ENCODE data around the gene SLC16A10. TPM values are rescaled to one million over a fixed set of nuclear protein-coding genes. Genes with fewer than 3 reads are reported as not detected.

SLC16A10 gene
- total and polyA plus RNA-seq, 2 of the 8 experiments (the other 6 are each of a cell fraction or from before 2014, with no cell fraction given) = 18.6 to 23.2 TPM

DNA sequence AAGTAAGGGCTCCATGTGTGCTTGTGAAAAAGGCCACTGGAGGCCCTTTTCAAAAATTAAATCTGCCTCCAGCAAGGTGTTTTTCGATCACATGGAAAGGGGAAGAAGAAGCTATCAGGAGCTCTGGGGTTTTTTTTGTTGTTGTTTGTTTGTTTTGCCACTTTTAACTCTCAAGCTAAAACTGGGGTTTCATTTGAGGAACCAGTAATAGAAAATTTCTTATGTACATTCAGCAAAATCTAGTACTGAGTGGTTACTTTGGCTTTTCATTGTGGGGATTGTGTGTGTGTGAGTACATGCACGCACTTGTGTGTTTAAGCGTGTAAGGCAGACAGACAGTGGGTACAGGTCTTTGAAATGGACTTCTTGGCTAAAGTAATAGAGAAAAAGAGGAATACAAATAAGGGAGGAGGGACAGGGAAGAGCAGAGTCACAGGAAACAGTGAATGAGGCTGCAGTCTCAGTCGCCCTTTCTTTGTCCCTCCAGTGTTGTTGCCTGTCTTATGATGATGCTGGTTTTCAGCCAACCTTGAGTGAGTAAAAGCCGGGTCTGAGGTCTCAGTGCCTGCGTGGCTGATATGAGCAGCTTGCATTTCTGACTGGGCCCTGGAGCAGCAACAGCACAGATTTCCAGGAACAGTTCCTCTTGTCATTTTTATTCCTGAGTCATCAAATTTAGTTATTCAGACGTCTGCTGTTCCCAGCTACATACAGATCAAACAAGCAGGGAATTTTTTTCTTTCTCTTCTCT, 26.2 kb downstream of the SLC16A10 start:
- Histone ChIP-seq H3K27me3 (replicated peaks in 1 of 4; ENCODE audit: control insufficient read depth in 3 of 4, extremely low read depth in 1 of 4, insufficient read depth in 3 of 4, low read length in 3 of 4) (no peaks in the 10 kb centered on the region), H2AFZ (ENCODE audit: low read length) (peak overlapping the region; percentile 93), H2AK5ac (ENCODE audit: low read depth, low read length) (0 out of 2 replicates have a peak overlapping the region, but pooled peaks have one; percentile 3), H2BK12ac (ENCODE audit: low read depth, low read length) (0 out of 2 replicates have a peak overlapping the region, but pooled peaks have one; percentile 13), H3K18ac (ENCODE audit: extremely low read depth, low read length) (no peak overlapping the region), H4K20me1 (replicated peaks in 1 of 2; ENCODE audit: control insufficient read depth in 1 of 2, insufficient read depth in 2 of 2, low read length in 2 of 2) (no peaks in the 10 kb centered on the region), H3K56ac (replicated peaks; ENCODE audit: insufficient read length, low read depth, low read length) (no peak overlapping the region), H3K14ac (ENCODE audit: insufficient read length) (no peak overlapping the region), H4K8ac (ENCODE audit: extremely low read depth, insufficient read depth, low read length) (no peak overlapping the region), H4K91ac (replicated peaks; ENCODE audit: insufficient read length, low read length) (no peak overlapping the region), H3K4me3 (ENCODE audit: extremely low read depth in 1 of 4, insufficient read depth in 2 of 4, low read depth in 3 of 4, low read length in 4 of 4) (no peak overlapping the region), H3K79me1 (ENCODE audit: low read depth, low read length) (no peaks in the 10 kb centered on the region; the same call in 1 of the 2 replicates), H2BK20ac (ENCODE audit: low read length) (no peak overlapping the region), H3K79me2 (ENCODE audit: control insufficient read depth in 1 of 2, insufficient read depth in 2 of 2, low read length in 2 of 2) (no peaks in the 10 kb centered on the region), H3K9ac (replicated peaks in 1 of 4; ENCODE audit: extremely low read depth in 1 of 4, low read depth in 3 of 4, low read length in 3 of 4) (peak overlapping the region in 1 of 4 experiments; percentile 45; a peak in 1 of 7 replicates), H3K4me2 (ENCODE audit: insufficient read depth in 1 of 2, low read depth in 2 of 2, low read length in 2 of 2) (peak overlapping the region; percentile 7 to 29; a peak in 1 of 4 replicates), H3K36me3 (ENCODE audit: control insufficient read depth in 2 of 4, insufficient read depth in 4 of 4, low read length in 3 of 4) (no peaks in the 10 kb centered on the region), H3K9me3 (ENCODE audit: insufficient read depth in 2 of 2, low read depth in 1 of 2, low read length in 1 of 2) (no peaks in the 10 kb centered on the region), H2BK15ac (ENCODE audit: low read length) (no peak overlapping the region), H2BK5ac (ENCODE audit: low read depth, low read length) (no peak overlapping the region), H3K23me2 (ENCODE audit: low read depth, low read length) (no peaks in the 10 kb centered on the region), H3K4me1 (replicated peaks in 1 of 4; ENCODE audit: control insufficient read depth in 3 of 4, insufficient read depth in 4 of 4, low read length in 3 of 4) (peaks cover 0 to 5% (median 4%) of the 10 kb centered on the region in 4 experiments; a peak in 4 of 7 replicates), H4K5ac (ENCODE audit: insufficient read length, low read depth, low read length) (no peak overlapping the region), H2BK120ac (replicated peaks; ENCODE audit: low read depth, low read length) (no peak overlapping the region), H3K23ac (ENCODE audit: insufficient read length) (no peak overlapping the region), H3K4ac (replicated peaks; ENCODE audit: insufficient read length, low read depth, low read length) (no peak overlapping the region), H3K27ac (ENCODE audit: low read depth, low read length) (peak overlapping the region; percentile 33; the same call in 1 of the 2 replicates)
- ChIA-PET CTCF (ENCODE audit: partially characterized antibody) (interaction anchor here (0.6 kb wide), 1 partner anchor 201 kb away, joined by 3 read pairs; no protein-coding TSS in a partner anchor), POLR2A (ENCODE audit: partially characterized antibody) (interaction anchor here (1.2 kb wide), 1 partner anchor 239 kb away, joined by 3 read pairs; the partner anchor contains the start of gene AMD1)
- TF ChIP-seq GABPA (IDR thresholded peaks at IDR 0.05; ENCODE audit: borderline replicate concordance, insufficient read depth, low read length) (no peak), MAFK (IDR thresholded peaks at IDR 0.05; ENCODE audit: low read depth, low read length) (peak; percentile 85)
- FAIRE-seq = no peak
- WGBS, 2 experiments (ENCODE audit: extremely low coverage in 1 of 2, insufficient coverage in 1 of 2, insufficient read length in 1 of 2, insufficient replicate concordance in 2 of 2, low coverage in 1 of 2, low lambda C conversion rate in 2 of 2, missing lambda C conversion rate in 1 of 2) = 75% methylated on average over 7 of the region's 7 CpGs; no CpG with 5 or more reads in 1 of the 2 experiments
- DNase-seq (ENCODE audit: low read depth in 1 of 2, low spot score in 2 of 2) = no peak
